Esophagus squamous epithelium (tissue), 4 donors: ENCODE measurements around the gene KIF5C.

Source experiments
- CTCF ChIP-seq, 6 experiments: fragments of 450-650 bp in 4 of 6; fragments of 200-600 bp in 2 of 6; sonication (generic) in 2 of 6; IDR thresholded peaks; one replicate each; pipeline ENCODE4 v1.5.1; 2016 to 2019; ENCODE audit warnings: antibody characterized with exemption in 6 of 6, mild to moderate bottlenecking in 4 of 6, moderate library complexity in 4 of 6
- POLR2A ChIP-seq, 4 donors: fragments of 450-650 bp; IDR thresholded peaks; one replicate each; pipeline ENCODE4 v1.6.1; 2017; ENCODE audit warnings: antibody characterized with exemption in 4 of 4, mild to moderate bottlenecking in 4 of 4, moderate library complexity in 3 of 4

- TF ChIP-seq CTCF (IDR thresholded peaks at IDR 0.05): no peak
- TF ChIP-seq POLR2A (IDR thresholded peaks at IDR 0.05): no peak
These were observed 60.8 kb downstream of the KIF5C start for GRCh38 chr2:148935791-148936190.
